Activated CD8-positive, alpha-beta memory T cell treated with anti-CD3 and anti-CD28 coated beads for 1 hour (primary cell): ENCODE data around the gene CYB5A.

Experiments
- DNase-seq, 2 donors: peaks; one replicate each; pipeline ENCODE4 v3.0.0-alpha.2; 2020; ENCODE audit warnings: low read depth in 1 of 2; ENCODE audit errors: extremely low read depth in 1 of 2

The CYB5A gene

DNA sequence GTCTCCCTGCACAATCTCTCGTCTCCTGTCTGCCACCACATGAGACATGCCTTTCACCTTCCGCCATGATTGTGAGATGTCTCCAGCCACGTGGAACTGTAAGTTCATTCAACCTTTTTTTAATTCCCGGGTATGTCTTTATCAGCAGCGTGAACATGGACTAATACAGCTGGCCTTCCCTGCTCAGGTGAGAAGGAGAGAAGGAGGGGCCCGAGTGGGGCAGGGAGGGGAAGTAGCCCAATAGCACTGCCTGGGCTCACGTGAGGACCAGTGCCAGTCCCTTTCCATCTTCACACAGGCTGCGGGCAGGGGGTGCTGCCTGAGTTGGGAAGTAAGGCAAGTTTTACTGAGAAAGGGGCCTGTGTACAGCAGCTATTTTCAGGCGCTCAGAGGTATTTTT, 70.7 kb downstream of the CYB5A start:
- no peak for DNase-seq

DNA sequence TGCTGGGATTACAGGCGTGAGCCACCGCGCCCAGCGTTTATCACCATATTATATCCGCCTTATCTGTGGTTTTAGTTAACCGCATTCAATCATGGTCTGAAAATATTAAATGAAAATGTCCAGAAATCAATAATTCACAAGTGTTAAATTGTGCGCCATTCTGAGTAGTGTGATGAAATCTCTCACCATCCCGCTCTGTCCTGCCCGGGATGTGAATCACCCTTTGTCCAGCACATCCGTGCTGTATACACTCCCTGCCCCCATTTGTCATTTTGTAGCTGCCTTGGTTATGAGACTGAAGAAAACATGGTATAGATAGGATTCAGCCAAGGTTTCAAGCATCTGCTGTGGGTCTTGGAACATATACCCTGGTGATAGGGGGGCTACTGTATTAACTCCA, 72.7 kb downstream of the CYB5A start:
- DNase-seq: no peak

DNA sequence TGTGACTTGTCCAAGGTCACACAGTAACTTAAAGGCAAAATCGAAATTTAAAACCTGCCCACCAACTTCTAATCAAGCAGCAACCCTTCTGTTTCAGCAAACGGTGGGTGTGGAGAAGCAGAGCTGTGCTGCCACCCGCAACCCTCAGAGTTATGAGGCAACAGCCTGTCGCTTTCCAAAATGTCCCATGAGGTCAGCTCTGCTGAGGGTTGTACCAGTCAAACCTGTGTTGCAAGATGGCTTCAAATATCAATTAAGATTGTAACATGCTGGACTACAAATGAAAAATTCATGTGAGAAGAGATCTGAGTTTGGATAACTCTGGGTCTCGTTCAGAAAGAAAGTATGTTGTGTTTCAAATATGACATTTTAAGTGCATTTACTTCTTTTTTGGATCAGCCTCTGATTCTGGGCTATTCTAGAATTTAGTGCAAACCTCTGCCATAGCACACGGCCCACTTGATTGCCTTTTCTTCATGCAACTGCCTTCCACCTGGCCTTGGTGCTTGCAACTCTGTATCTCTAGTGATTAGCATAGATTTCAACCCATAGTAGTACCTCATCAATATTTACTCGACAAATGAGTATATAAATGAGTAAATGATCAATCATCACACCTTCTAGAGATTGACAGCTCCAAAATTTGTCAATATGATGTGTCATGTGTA, 74.2 kb downstream of the CYB5A start:
- DNase-seq: no peak

DNA sequence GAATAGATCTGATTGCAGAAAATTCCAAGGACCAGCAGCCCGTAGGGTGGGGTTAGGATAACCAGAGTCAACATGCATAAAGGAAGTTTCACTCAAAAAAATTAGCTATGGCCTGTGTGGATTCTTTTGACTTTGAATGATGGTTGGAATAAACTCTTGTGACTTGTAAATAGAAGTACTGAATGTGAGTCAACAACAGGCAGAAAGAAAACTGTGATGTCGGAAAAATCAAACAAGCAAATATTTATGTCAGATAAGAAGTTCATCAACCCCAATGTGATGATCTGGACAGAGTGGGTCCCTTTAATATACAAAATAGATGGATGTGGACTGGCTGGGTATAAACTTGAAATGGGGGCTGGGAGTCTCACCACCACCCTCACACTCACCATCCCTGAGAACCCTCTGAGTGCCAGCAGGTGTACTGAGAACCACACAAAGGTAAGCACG, 75.1 kb downstream of the CYB5A start:
- DNase-seq: no peak

DNA sequence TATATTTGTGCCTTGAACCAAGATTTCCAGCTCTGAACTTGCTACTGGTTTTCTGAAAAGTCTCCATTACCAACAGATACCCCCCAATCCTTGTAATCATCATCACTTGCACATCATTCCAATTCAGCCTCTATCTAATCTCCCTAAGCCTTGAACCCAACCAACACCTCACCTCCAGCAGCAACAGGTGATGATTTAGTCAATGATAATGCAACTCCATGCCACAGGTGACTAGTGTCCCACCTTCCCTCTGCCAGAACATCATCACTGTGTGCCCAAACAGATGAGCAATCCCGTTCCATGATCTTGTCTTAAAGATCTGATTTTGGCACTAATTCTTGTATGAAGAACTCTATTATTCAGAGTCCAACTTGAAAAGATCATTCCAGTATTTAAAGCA, 75.9 kb downstream of the CYB5A start:
- DNase-seq: no peak

DNA sequence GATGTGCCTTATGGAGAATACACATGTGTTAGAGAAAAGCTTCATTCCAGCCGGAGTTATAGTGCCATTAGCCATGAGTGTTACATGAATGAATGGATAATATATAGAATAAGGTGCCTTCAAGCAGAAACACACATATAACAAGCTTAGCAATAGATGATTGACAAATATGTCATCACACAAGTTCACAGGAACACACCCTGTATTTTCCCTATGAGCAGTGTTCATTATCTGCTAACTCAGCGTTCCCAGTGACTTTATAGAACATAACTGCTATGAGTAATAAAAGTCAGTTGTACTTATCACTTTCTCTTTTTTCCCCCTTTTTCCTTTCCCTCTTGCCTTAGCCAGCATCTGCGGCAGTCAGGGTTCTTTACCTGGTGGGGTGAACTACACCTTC, 78.3 kb downstream of the CYB5A start:
- no peak for DNase-seq

DNA sequence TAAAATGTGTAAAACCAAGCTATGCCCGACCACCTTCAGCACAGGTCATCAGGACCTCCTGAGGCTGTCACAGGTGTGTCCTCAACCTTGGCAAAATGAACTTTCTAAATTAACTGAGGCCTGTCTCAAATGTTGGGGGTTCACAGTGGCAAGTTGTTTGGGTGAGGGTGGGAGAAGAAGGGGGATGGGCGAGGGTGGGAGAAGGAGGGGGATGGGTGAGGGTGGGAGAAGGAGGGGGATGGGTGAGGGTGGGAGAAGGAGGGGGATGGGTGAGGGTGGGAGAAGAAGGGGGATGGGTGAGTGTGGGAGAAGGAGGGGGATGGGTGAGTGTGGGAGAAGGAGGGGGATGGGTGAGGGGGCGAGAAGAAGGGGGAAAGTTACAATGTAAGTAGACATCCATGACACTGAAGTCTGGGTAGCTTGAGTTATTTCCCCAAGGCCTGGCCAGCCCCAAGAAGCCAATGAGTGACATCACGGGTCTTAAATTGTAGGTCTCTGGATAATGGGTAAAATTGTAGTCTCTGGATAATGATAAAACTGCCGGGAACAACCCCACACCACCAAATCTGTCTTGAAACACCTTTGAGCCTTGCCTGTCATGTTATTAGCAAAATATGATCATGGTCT, 87.1 kb downstream of the CYB5A start:
- no peak for DNase-seq

DNA sequence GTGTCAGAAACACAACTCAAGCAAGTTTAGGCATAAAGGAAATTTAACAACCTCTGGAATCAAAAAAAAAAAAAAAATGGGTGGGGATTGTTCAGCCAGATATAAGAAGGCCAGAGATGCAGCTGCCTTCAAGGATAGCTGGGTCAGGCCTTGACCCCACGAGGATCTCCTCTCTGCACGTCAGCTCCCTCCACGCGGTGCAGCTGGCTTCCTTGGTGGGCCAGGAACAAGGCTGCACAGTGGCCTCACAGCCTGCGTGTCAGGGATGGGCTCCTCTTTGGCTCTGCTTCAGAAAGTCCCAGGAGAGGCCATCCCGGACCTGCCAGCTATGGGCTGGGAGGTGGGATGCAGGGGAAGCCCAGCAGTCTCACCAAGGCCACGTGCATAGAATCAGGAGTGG, 88.0 kb downstream of the CYB5A start:
- no peak for DNase-seq
